GM21526 (cell line): Measurements from ENCODE around the gene NRXN3.

Experiments
- ATAC-seq: cut with Tn5 transposase; IDR thresholded peaks from one replicate; pipeline ENCODE4 v1.9.1; 2021; ENCODE audit warnings: moderate library complexity; ENCODE audit not compliant: unreplicated experiment, low FRiP score

The NRXN3 gene

DNA sequence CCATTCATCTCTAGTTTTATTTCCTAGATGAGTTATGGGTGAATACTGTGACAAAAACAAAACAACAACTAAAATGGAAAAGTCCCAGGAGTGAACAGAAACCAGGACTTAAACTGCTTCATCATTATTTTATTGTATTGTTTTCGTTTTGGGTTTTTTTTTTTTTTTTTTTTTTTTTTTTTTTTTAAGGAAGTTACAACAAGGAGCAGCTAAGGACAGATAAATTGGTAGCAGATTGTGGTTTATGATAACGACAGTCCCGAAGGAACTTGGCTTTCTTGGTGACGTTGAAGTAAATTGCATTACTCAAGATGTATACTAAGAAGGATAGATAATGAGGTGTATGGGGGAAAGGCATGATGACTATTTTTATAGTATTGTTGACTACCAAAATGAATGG is 866.3 kb downstream of the NRXN3 start:
- no peak for ATAC-seq

DNA sequence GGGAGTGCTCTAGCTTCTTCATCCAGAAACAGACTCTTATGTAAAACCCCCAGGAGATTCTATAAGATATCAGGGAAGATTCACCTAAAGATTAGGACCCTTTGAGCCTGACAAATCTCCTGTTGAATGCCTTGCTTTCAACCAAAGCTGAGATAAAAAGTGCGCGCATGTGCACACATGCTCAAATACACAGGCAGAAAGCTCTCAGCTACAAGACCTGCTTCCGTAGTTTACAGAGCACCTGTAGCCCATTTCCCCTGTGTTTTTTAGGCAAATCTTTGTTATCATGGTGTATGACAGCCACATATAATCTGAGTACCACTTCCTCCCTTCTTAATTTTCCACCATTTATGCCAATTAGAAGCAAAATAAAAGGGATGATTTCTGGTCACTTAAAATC is 866.9 kb downstream of the NRXN3 start:
- ATAC-seq = no peak

DNA sequence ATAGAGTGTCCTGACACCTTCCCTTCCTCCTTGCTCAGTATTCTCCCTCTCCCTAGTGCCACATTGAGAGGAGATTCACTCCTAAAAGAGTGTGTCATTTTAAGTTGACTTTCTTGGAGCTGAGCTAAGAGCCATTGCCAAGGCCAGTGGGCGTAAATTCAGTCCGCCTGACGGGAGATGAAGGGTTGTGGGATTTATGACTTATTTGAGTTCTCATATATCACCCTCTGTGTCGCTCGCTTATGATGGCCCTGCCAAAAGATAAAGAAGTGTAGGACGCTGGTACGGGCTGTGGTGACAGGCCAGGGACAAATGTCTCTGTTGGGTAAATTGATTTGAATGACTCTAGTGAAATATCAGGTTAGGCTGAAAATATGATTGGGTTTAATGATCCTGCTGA is 867.4 kb downstream of the NRXN3 start:
- ATAC-seq = no peak

- no peak for ATAC-seq
Measured at GRCh38 chr14:79040790-79041189, 870.6 kb downstream of the NRXN3 start.

- no peak for ATAC-seq
Measured at GRCh38 chr14:79043194-79043889, 873.2 kb downstream of the NRXN3 start.

DNA sequence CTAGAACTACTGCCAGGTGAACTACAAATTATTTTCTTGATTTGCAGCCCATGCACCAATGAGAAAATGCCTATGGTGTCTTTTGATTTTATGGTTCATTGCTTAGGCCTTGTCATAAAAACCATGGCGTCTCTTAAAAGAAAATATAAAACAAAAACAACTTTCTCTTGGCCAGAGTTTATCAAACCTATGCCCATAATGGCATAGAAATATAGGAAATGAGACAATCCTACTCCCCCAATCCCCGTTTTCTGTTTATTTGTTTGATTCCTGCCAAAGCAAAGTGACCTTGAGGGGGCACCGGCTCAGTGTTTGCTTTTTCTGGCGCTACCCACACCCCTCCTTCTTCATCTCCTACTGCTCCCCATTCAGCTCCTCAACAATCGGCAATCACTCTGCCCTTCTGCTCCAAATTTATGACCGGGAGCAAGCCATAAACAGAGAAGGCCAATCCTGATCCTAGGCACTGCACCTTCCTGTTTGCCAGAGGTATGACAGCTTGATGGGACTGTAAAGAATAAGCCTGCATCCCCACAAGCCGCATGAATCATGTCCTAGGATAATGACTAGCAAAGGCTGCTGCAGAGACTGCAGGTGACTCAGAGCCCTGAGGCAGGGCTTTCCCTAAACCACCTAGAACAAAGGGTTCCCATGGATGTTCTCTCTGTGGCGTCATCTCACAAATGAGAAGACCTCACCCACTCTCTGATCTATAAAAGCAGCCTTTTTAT is 874.9 kb downstream of the NRXN3 start:
- ATAC-seq = no peak

DNA sequence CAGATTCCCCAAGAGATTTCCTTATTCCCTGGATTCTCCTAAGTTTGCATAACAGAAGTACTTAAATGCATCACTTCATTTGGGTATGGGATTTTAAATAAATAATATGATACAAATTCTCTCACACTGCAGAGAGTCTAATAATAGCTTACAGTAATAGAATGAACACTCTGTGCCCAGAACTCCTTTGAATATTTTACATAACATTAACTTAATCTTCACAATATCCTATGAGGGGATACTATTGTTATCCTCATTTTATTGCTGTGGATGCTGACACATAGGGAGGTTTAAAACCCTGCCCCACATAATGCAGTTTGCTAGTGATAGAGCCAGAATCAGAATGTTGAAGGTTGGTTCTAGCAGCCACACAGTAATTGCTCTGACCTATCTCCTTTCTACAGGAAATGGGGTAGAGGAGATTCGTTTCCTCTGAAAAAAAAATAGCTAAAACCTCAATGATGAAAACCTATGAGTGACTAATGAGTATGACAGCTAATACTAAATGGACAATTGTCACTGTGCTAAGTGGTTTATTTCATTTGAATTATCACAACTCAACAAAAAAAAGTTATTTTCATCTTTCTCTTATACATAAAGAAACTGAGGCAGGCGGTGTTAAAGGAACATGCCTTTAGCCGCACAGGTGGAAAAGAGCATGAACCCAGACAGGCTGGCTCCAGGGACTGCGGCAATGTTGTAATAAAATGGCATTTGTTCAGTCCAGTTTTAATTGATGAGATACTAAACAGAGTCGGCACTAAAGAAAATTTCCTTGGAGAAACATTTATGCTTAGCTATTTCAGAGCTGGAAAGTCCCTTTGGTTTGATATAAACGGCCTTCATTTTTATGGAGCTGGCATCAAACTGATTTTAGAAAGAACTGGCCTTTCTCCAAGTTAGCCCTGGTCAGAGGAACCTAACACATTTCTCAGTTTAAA is 880.9 kb downstream of the NRXN3 start:
- no peak for ATAC-seq

DNA sequence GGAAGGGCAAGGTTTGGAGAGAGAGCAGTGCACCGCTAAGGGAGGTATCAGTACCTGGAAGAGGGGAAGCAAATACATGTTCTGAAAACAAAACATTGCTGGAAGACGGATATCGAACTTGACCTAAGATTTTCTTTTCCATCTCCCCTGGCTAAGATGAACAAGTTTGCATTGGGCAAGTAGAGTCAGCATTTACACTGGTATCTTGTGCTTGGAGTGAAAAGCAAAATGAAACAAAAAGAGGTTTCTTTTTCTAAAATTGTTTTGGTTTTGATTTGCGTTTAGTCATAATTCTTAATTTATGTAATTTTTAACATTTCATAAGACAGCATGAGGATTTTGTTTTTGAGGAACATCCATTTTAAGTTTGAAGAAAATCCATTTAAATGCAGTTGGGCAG is 881.6 kb downstream of the NRXN3 start:
- no peak for ATAC-seq

- ATAC-seq = no peak
Measured at GRCh38 chr14:79056879-79057278, 886.7 kb downstream of the NRXN3 start.

DNA sequence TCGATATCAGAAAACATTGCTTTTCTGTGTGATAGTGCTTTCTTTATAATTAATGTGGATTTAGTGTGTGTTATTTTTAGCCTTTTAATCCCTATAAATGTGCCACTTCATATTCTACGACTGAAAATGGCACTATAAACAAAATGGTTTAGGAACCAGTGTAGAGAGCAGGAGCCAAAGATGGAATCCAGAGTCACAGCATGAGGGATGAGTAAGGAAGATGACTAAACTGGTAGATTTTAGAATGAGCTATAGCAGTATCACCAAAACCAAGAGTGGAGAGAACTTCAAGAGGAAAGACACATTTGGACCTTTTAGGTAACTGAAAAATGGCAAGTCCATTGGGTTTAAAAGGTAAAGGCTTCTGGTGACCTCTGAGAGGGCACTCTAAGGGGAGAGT is 887.2 kb downstream of the NRXN3 start:
- ATAC-seq = no peak

- ATAC-seq = no peak
Measured at GRCh38 chr14:79062226-79062625, 892.1 kb downstream of the NRXN3 start.

GRCh38 chr14:79064214-79064613 is 894.0 kb downstream of the NRXN3 start:
- no peak for ATAC-seq

GRCh38 chr14:79074510-79074909 is 904.3 kb downstream of the NRXN3 start:
- no peak for ATAC-seq

DNA sequence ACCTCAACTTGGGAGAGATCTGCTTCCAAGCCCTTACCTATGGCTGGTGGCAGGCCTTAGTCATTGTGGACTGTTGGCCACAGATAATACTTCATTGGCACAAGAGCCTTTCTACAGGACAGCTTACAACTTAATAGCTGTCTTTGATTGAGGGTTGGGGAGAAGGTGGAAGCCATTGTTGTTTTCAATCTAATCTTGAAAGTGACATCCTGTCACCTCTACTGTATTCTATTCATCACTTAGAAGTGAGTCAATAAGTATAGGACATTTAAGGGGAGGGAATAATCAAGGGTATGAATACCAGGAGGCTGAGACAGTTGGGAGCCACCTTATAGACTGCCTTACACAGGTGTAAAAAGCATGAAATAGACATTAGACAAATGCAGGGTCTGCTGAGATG is 906.3 kb downstream of the NRXN3 start:
- no peak for ATAC-seq

GRCh38 chr14:79077096-79077495 is 906.9 kb downstream of the NRXN3 start:
- ATAC-seq = no peak

DNA sequence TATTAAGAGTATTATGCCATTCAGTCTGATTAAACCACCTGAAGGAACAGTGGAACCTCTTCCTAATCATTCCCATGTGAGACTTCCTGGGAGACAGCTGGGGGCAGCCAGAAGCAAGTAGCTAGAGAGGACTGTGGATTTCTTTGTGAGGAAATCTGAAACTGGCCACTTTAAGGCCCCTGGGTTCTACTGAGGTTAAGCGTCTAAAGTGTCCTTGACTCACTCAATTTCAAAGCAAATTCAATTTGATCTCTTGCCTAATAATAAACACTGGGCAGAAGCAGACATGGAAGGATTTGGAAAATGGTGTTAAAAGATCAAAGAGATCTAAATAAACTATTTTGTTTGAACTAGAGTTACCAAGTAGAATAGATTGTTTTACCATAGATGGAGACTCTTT is 909.9 kb downstream of the NRXN3 start:
- ATAC-seq = no peak

DNA sequence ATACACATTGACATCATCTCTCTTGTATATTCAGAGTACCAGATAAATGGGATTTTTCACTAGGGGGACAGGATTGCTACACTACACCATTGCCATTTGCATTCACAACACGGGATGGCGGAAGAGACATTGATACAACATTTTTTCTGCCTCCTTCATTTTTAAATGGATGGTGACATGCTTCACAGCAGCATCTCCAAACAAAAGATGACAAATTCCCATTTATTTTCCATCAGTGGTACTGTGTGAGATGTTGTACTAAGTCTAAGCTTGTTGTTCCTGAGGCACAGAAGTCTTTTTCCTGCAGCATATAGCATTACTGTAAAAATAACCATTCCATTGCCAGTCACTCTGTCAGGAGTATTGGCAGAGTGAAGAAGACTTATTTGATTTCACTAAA is 912.7 kb downstream of the NRXN3 start:
- no peak for ATAC-seq

DNA sequence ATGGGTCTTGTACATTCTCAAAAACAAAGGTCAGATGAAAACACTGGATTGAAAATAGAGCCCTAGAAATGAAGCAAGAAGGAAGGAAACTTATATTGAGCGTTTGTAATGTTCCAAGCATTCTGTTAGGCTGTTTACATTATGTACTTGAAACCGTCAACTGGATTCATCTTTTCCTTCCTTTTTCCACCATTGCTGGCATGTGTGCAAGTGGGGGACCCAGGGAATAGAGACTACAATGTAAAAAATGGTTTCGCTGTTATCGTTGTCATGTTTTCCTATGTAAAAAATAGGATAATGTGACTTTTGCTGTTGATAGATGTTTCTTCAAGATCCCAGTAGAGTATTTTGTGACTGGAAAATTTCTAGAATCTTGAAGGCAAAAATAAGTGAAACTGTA is 913.2 kb downstream of the NRXN3 start:
- ATAC-seq = no peak

- ATAC-seq = no peak
Measured at GRCh38 chr14:79084861-79085260, 914.7 kb downstream of the NRXN3 start.

- ATAC-seq = no peak
Measured at GRCh38 chr14:79089576-79089975, 919.4 kb downstream of the NRXN3 start.

- no peak for ATAC-seq
Measured at GRCh38 chr14:79090641-79091180, 920.5 kb downstream of the NRXN3 start.
